ENCODE results near the gene STEAP2.

- TF ChIP-seq, protein P1, sequence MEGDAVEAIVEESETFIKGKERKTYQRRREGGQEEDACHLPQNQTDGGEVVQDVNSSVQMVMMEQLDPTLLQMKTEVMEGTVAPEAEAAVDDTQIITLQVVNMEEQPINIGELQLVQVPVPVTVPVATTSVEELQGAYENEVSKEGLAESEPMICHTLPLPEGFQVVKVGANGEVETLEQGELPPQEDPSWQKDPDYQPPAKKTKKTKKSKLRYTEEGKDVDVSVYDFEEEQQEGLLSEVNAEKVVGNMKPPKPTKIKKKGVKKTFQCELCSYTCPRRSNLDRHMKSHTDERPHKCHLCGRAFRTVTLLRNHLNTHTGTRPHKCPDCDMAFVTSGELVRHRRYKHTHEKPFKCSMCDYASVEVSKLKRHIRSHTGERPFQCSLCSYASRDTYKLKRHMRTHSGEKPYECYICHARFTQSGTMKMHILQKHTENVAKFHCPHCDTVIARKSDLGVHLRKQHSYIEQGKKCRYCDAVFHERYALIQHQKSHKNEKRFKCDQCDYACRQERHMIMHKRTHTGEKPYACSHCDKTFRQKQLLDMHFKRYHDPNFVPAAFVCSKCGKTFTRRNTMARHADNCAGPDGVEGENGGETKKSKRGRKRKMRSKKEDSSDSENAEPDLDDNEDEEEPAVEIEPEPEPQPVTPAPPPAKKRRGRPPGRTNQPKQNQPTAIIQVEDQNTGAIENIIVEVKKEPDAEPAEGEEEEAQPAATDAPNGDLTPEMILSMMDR (IDR thresholded peaks at IDR 0.05; ENCODE audit: low read depth, low read length, poor library complexity, severe bottlenecking) = no peak
- no peak for TF ChIP-seq EZH2phosphoT487 (IDR thresholded peaks at IDR 0.05; ENCODE audit: borderline replicate concordance, low read length)
Observed at GRCh38 chr7:90190995-90191394, 20.5 kb upstream of the STEAP2 start.
